SK-N-MC (cell line): ENCODE measurements around the gene OR10H1.
"Not testable (repeated sequence)": the region's sequence is repeated elsewhere in the genome, so short reads cannot be mapped to it uniquely, and the experiment has no call there.

Experiments used
- EZH2 ChIP-seq: fragments of 200-600 bp; sonication (generic); IDR thresholded peaks from one replicate; pipeline ENCODE4 v1.6.1; 2017; ENCODE audit warnings: antibody characterized with exemption
- FOXP2 ChIP-seq: optimal IDR thresholded peaks from 2 replicates; pipeline ENCODE3; 2011; ENCODE audit warnings: mild to moderate bottlenecking, moderate library complexity; ENCODE audit not compliant: insufficient read depth; ENCODE audit errors: extremely low read length, control extremely low read depth
- POLR2AphosphoS5 ChIP-seq: IDR thresholded peaks from 2 replicates; pipeline ENCODE4 v1.6.1; 2012; ENCODE audit warnings: mild to moderate bottlenecking, low read depth, low read length, borderline replicate concordance

DNA sequence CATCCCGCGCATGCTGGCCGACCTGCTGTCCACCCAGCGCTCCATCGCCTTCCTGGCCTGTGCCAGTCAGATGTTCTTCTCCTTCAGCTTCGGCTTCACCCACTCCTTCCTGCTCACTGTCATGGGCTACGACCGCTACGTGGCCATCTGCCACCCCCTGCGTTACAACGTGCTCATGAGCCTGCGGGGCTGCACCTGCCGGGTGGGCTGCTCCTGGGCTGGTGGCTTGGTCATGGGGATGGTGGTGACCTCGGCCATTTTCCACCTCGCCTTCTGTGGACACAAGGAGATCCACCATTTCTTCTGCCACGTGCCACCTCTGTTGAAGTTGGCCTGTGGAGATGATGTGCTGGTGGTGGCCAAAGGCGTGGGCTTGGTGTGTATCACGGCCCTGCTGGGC, 21.2 kb downstream of the OR10H1 start:
- TF ChIP-seq POLR2AphosphoS5, EZH2, FOXP2: not testable (repeated sequence)
